SK-MEL-5 (cell line): Measurements from ENCODE around the gene SACM1L. TPM values are rescaled to one million over a fixed set of nuclear protein-coding genes. Genes with fewer than 3 reads are reported as not detected.

Experiments
- DNase-seq: peaks from one replicate; pipeline ENCODE4 v3.0.0-alpha.2; 2016; ENCODE audit warnings: low read depth, low spot score
- in situ Hi-C: cut with HindIII; loops from 2 replicates; pipeline ENCODE4 v1.10.0; 2016; ENCODE audit warnings: low sequenced_read_pairs, high pct_unique_total_duplicates, low pct_unique_long_range_greater_than_20kb
- total RNA-seq: library from RNA; depleted of rRNA; stranded (reverse); fragments of >200 nt; shearing (Covaris generic); gene quantifications from 2 replicates; pipeline ENCODE4 v1.2.3, GENCODE V29; 2014

The SACM1L gene
- total RNA-seq, 1 experiment from 2014 or later, result 64.8 TPM

DNA sequence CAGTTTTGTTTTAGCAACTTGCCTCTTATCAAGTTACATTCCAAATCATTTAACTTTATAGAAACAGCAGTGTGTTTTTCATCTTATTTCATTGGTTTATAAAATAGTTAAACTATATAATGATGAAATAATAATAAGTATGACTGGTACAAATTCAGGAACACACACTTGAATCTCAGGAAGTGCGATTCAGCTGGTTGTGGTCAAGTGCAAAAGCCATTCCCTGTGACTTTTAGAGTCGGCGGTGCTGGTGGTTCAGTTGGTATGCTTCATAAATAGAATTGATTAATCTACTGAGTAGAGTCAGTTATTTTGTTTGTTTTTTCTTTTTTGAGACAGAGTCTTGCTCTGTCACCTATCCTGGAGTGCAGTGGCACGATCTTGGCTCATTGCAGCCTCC lies 22.7 kb downstream of the SACM1L start:
- in situ Hi-C loops, result no loop called here
- DNase-seq, result no peak

DNA sequence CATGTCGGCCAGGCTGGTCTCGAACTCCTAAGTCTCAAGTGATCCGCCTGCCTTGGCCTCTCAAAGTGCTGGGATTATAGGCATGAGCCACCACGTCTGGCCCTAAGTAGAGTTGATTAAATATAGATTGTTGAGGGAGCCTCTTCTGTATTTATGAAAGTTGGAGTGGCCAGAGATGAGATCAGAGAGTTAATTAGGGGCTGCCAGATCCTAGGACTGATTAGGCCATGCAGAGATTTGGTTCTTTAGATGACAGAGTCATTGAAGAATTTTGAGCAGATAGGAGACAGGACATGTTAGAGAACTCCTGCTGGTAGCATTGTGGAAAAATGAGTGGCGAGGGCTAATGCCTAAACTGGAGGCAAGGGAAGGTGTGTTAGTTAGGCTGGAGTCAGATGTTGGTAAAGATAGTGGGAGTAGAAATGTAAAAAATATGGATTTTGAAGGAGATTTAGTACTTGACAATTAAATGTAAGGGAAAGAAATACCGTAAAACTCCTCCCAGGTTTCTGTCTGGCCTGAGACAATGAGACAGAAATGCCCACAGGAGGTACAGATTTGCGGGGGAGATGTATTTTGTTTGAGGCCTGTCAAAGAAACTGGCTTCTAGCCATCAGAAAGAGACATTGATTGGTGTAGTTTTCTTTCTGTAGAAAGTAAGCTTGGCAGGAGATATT lies 23.4 kb downstream of the SACM1L start:
- in situ Hi-C loops, result no loop called here
- no peak for DNase-seq

DNA sequence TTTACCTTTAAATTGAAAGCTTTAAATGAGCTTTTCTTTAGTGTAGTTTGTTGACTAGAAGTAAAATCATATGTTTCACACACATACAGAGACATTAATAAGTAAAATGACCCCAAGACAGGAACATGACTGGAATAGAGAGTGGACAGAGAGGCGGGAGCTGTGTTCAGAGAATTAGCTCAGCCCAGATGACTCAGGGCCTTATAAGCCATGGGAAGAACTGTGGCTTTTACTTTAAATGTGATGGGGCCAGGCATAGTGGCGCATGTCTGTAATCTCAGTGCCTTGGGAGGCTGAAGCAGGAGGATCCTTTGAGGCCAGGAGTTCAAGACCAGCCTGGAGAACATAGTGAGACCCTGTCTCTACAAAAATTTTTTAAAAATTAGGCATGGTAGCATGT lies 26.7 kb downstream of the SACM1L start:
- no peak for DNase-seq
- in situ Hi-C loops, result no loop called here

DNA sequence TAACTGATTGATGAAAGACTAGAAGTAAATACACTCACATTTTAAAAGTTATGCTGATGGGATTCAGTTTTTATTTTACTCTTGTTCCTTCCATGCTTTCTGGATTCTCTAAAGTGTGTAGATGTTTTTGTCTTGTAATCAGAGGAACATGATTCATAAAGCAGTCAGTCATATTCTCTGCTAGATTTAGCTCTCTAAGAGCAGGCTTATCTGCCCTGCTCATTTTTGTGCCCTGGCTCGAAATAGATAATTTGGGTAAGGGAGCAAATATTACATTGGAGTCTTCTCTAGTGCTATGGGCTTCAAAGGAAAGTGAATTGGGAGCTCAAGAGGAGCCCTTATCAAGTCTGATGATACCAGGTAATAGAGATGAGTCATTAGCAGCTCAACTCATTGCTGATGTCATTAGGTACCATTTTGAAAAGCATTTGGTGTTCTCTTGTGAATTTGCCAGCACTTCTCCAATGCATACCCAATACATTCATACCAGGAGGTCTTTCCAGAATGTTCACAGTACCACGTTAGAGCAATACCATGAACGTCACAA lies 27.7 kb downstream of the SACM1L start:
- DNase-seq, result no peak
- in situ Hi-C loops, result no loop called here

DNA sequence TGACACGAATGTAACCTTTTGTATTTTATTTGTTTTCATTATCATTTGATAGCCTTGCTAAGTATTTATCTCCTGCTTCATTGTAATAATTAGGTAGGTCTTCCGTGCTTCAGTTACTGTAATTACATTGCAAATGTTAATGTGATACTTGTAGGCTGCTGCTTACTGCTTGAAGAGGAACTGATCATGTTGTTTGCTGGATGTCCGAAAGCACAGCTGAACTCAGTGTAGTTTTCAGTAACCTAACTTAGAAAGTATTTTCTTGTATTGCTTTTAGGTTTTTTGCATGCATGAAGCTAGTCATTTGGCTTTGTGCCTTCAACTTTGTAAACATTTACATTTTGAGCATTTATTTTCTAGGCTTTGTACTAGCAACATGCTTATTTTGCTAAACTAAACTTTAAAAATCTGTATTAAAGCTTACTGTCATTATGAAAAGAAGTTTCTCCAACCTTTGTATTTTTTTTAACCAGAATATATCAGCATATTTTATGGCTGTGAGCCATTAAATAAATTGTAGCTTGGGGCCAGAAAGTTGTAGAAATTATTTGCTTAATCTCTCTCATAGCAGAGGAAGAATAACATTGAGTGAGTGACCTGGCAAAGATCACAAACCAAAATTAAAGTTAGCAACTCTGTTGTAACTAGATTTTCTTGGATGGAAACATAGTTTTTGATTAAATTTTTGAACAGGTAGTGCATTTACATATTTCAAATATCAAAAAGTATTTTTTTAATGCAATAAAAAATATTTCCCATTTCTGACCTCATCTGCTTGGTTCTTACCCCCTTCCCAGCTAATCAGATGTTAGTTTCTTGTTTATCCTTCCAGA lies 30.7 kb downstream of the SACM1L start:
- in situ Hi-C loops, result no loop called here
- DNase-seq, result no peak

DNA sequence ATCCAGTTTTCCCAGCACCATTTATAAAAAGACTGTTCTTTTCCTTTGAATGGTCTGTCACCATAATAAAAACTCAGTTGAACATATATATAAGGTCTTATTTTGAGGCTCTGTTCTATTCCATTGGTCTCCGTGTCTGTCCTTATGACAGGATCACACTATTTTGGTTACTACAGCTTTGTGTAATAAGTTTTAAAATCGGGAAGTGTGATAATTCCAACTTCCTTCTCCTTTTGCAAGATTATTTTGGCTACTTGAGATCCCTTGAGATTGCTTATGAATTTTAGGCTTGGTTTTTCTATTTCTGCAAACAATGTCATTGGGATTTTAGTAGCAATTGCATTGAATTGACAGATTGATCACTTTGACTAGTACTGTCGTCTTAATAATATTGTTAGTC lies 35.7 kb downstream of the SACM1L start:
- in situ Hi-C loops, result no loop called here
- no peak for DNase-seq

DNA sequence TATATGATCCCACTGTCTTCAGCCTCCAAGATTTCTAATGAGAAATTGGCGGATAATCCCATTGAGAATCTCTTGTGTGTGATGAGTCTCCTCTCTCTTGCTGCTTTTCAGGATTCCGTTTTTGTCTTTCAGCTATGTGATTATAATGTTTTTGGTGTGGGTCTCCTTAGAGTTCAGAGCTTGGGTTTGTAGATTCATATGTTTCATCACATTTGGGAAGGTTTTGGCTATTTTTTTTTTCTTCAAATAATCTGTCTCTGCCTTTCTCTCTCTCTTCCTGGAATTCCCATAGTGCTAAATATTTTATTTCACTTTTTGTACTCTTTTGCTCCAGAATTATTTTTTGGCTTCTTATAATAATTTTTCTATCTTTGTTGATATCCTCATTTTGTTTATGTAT lies 40.4 kb downstream of the SACM1L start:
- in situ Hi-C loops, result no loop called here
- DNase-seq, result no peak

DNA sequence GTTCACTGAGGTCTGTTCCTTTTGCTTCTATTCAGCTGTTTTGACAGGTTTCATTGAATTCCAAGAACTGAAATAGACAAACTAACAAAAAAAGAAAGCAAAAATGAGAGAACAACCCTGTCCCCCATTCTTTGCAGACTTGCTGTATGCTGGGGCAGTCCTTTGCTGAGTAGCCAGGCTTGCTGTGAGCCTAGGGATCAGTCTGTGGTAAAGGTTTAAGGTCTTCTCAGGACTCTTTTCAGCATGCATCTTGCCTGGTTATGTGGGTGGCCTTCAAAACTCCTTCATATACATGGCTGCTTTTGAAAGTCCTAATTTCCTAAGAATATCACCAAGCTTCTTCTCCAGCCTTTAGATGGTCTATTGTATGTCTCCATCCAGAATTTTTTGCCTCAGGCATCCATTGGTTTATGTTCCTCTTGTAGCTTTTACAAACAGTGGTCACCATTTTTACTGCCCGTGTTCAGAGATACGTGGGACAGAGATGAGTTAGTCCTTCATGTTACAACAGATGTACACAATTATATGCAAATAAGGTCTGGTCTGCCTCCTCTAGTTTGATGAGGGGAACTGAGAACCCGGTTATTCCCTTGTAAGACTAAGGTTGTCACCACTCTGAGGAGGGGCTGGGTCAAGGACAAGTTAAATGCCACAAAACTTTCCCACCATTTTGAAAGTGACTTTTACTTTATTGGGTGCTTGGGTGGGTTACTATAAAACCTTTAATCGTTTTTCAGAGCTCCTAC lies 41.4 kb downstream of the SACM1L start:
- in situ Hi-C loops, result no loop called here
- DNase-seq, result no peak

DNA sequence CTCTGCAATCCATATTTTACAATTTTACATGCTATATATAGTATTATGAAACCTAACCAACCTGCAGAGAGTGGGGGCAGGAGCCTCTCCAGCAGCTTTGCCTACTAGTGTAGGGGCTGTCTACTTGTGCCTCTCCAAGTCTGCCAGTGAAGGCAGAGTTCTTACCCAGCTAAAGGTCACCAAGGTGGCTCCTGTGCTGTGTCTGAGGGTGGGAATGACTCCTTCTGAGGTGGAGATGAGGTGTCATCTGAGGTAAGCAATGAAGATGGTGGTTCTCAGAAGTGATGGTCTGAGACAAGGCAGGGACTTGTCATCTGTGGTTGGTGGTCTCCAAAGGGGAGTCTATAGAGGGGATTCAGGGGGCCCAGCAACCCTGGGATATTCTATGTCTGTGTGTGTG lies 47.5 kb downstream of the SACM1L start:
- in situ Hi-C loops, result no loop called here
- no peak for DNase-seq

DNA sequence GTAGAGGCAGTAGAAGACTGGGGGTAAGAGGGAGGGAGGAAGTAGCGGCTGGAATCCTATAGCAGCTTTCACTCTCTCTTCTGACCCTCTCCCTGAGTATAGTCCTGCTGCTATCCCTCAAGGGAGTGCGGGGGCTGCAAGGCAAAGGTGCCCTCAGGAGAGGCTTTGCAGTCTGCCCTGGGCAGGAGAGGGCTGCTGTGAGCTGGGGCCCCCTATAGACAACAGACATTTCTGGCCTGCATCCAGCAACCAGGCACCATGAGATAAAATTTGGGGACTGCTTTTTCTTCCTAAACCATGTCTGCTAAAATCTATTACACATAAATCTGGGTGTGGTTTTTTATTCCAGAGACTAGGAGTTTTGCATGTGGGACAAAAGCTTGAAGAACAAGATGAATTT lies 48.0 kb downstream of the SACM1L start:
- in situ Hi-C loops, result no loop called here
- no peak for DNase-seq

DNA sequence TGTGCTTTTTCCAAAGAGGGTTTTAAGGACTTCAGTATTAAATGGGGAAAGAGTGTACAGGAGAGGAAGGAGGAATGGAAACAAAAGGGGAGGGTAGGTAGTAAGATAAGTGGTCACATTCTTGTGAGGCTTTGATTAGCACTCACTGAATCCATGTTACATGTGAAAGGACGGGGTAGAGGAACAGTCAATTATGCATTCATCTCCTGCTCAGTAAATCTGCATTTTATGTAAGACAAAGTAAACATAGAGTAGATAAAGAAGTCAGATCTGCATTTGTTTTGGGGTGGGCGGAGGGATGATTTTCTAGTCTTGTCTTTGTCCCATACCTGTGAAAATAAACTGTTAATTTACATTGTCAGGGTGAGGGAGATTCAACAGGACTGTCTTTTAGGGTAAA lies 50.8 kb downstream of the SACM1L start:
- no peak for DNase-seq
- in situ Hi-C loops, result no loop called here

DNA sequence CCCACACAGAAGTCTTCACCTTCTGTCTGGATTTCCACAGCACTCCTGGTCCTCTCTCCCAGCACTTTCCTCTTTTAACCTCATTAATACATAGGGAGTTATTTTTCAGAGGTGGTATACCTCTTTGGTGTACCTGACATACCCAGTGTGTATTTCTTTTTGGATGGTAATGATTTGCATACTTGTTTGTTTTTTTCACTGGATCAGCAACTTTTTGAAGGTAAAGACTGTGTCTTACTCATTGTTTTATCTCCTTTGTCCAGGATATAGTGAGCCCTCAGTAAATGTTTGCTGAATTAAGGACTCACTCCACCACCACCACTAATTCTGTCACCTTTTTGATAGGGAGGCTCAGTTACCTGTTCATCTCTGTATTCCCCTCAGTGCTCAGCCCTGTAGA lies 52.1 kb downstream of the SACM1L start:
- no peak for DNase-seq
- in situ Hi-C loops, result no loop called here

DNA sequence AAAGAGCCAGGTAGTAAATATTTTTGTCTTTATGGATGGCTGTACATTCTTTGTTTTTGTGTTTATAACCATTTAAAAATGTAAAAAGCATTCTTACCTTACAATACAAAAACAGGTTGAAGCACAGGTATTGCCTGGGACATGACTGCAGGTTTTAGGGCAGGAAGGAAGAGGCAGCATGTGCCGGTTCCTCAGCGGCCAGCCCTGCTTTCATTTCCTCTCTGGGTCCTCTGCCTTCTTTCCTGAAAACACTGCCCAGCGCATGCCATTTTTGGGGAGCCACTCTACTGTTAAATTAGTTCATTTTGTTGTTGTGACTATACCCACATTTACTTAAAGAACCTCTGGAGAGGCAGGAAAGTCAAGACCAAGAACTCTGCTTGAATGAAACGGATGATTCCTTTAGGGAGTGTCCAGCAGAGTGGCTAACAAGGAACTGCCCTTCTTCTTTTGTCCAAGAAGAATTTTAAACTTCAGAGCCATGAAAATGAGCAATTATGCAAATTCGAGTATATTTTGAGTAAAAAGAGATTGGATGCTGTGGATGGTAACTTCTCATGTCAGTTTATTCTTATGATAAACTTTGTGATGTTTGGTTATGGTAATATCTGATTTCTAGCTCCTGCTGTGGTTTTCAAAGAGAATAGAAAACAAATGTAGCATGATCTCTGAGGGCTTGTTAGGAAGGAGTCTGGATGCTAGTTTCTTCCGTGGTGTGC lies 52.7 kb downstream of the SACM1L start:
- no peak for DNase-seq
- in situ Hi-C loops, result no loop called here

DNA sequence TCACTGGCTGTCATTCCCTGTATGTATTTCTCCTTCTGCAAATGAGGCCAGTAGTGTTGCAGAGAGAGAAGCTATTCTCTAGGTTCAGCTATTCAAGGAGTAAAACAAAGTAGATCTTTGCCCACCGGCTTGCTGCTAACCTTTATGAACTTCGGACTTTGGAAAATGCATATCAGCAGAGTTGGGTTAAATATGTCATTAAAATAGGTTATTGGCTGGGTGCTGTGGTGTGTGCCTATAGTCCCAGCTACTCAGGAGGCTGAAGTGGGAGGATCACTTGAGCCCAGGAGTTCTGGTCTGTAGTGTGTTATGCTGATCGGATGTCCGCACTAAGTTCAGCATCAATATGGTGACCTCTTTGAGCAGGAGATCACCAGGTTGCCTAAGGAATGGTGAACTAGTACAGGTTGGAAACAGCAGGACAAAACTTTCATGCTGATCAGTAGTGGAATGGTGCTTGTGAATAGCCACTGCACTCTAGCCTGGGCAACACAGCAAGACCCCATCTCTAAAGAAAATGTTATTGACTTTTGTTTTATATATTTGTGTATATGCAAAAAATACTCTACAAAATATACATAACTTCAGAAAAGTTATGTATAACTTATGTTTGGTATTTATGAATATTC lies 53.4 kb downstream of the SACM1L start:
- DNase-seq, result no peak
- in situ Hi-C loops, result no loop called here

DNA sequence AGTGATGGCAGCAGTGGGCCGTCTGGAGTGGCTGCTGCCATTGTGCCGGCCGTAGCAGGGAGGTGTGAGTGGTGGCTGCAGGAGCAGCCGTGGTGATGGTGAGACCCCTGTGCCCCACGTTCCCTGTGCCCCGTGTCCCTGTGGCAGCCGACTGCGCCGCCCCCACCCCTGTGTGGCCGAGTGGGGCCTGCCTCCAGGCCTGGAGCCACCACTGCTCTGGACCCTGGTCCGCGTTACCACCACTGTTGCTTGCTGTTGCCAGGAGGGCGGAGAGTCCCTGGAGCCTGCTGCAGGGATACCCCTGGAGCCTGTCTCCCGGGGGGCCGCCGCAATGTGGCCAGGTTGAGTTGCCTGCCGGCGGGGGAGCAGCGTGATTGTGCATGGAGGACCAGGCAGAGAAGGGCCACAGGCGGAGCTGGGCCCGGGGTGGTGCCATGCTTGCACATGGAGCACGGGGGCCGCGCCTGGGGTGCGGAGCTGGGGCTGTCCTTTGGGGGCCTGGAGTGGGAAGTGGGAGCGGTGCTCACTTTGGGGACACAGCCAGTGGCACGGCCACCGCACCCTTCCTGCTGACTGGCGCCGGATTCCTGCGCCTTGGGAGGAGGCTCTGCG lies 57.1 kb downstream of the SACM1L start:
- DNase-seq, result no peak
- in situ Hi-C loops, result no loop called here

DNA sequence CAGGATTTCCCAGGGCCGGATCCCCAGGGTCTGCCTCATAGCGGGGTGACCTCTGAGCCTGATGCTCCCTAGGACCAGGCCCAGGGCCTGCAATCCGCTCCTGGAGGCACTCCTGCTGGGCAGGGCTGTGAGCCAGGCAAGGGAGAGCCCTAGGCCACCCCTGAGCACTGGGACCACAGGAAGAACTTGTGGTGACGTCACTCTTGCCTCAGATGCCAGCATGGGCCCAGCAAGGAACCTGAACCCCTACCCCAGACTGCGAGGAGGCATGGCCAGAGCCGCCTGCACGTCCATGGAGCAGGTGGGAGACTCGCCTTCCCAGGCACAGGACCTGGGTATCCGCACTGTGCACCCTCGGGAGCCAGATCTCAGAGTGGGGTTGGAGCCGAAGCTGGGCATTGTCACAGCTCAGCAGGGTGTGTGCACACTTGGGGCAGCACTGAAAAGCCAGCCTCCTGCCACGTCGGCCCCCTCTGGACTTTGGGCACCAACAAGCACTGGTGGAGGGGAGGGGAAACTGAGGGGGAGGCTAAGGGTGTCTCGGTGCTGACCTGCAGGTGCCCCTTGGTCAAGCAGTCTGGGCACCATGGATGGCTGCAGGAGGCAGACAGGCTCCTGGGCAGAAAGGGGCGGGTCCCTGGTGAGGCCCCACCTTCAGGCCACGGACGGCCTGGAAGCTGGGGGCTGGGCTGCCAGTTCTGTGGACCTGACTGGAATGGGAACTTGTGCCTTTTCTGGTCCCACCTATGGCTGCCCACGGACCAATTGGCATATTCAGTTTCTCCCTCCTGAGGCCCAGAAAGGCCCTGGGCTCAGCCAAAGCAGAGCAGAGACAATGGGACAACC lies 57.8 kb downstream of the SACM1L start:
- in situ Hi-C loops, result no loop called here
- DNase-seq, result no peak
